ACC112 (cell line): Measurements from ENCODE around the gene TMEM88.

Experiments used
- H2AFZ ChIP-seq: fragments of 200-600 bp; sonication (generic); one replicate; pipeline ENCODE4 v1.6.0; 2017; ENCODE audit warnings: antibody characterized with exemption, low read length; ENCODE audit not compliant: unreplicated experiment
- H3K27ac ChIP-seq: fragments of 200-600 bp; sonication (generic); 2 replicates; pipeline ENCODE4 v1.5.1; 2014; ENCODE audit warnings: low read depth, mild to moderate bottlenecking, antibody characterized with exemption, low read length, moderate library complexity
- H3K27me3 ChIP-seq: fragments of 200-600 bp; sonication (generic); 2 replicates; pipeline ENCODE4 v1.6.1; 2014; ENCODE audit warnings: mild to moderate bottlenecking, antibody characterized with exemption, low read length, moderate library complexity, mixed read lengths; ENCODE audit not compliant: insufficient read depth
- H3K36me3 ChIP-seq: fragments of 200-600 bp; sonication (generic); 2 replicates; pipeline ENCODE4 v1.6.1; 2016; ENCODE audit warnings: mild to moderate bottlenecking, antibody characterized with exemption, low read length, moderate library complexity, mixed read lengths; ENCODE audit not compliant: insufficient read depth
- H3K4me1 ChIP-seq: fragments of 200-600 bp; sonication (generic); one replicate; pipeline ENCODE4 v1.6.1; 2016; ENCODE audit warnings: low read length, mixed read lengths; ENCODE audit not compliant: insufficient read depth, unreplicated experiment, control insufficient read depth
- H3K4me3 ChIP-seq: fragments of 200-600 bp; sonication (generic); 2 replicates; pipeline ENCODE4 v1.5.1; 2014; ENCODE audit warnings: mild to moderate bottlenecking, low read depth, low read length
- H3K79me2 ChIP-seq: fragments of 200-600 bp; sonication (generic); one replicate; pipeline ENCODE4 v1.6.0; 2016; ENCODE audit warnings: low read length; ENCODE audit not compliant: control insufficient read depth, unreplicated experiment, insufficient read depth

The TMEM88 gene

GRCh38 chr17:7881276-7882054, 26.6 kb downstream of the TMEM88 start:
- Histone ChIP-seq H2AFZ (no peak overlapping the region), H3K79me2 (peaks cover 9% of the 10 kb centered on the region), H3K4me1 (peaks cover 32% of the 10 kb centered on the region), H3K4me3 (no peak overlapping the region), H3K27ac (no peak overlapping the region), H3K27me3 (no peaks in the 10 kb centered on the region), H3K36me3 (0 out of 2 replicates have a peak, but pooled peaks cover 6% of the 10 kb centered on the region)

GRCh38 chr17:7882068-7882467, 27.2 kb downstream of the TMEM88 start:
- Histone ChIP-seq H3K4me1 (peaks cover 32% of the 10 kb centered on the region), H2AFZ (no peak overlapping the region), H3K79me2 (peaks cover 9% of the 10 kb centered on the region), H3K27me3 (no peaks in the 10 kb centered on the region), H3K36me3 (0 out of 2 replicates have a peak, but pooled peaks cover 6% of the 10 kb centered on the region), H3K4me3 (no peak overlapping the region), H3K27ac (no peak overlapping the region)

DNA sequence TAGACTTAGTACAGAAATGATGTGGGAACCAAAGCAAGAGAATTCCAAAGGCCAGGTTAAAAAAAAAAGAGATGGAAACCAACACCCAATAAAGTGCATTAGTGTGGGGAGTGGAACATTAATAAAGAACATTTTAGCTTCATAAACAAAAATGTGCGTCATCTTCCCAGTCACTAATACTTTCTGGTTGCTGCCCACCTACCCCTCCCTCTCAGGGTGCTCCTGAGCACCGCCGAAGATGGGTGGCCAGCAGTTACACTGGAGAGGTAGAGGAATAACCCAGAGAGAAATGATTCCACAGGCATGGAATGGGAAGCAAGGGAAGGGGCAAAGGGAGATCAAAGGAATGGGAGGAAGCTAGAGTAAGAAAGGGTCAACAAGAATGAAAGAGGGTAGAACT, 27.8 kb downstream of the TMEM88 start:
- no peak overlapping the region for H2AFZ ChIP-seq
- H3K4me1 ChIP-seq = peaks cover 32% of the 10 kb centered on the region
- 0 out of 2 replicates have a peak, but pooled peaks cover 6% of the 10 kb centered on the region for H3K36me3 ChIP-seq
- H3K27ac ChIP-seq = peak overlapping the region; percentile 52; the same call in 1 of the 2 replicates
- H3K79me2 ChIP-seq = peaks cover 9% of the 10 kb centered on the region
- no peaks in the 10 kb centered on the region for H3K27me3 ChIP-seq
- peak overlapping the region; percentile 76 for H3K4me3 ChIP-seq

DNA sequence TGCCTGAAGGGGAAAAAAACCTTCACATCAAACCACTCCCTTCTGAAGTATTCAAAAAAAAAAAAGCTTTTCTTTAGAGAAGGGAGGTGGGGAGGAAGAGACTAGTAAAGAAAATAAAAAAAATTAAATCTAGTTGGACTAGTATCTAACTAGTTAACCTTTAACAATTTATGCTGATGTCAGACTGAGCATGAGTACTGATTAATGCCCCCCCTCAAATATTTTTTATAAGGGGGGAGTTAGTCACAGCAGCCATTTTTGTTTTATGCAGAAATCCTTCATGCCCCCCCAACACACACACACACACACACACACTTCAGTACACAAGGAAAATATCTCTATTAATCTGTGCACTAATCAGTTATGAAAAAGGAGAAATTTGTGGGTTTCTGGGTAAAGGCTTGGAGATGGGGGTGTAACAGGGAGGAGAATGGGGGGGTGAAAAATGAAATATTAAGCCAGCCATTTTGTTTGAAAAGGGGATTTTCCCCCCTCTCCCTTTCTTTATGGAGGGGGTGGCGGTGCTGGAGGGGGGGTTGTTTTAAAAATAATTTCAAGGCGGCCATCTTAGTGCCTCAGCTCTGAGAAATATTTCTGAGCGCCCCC, 29.0 kb downstream of the TMEM88 start:
- Histone ChIP-seq H3K36me3 (0 out of 2 replicates have a peak, but pooled peaks cover 6% of the 10 kb centered on the region), H3K79me2 (peaks cover 20% of the 10 kb centered on the region), H2AFZ (peak overlapping the region; percentile 76), H3K4me3 (peak overlapping the region; percentile 76), H3K27ac (peak overlapping the region; percentile 52), H3K4me1 (peaks cover 44% of the 10 kb centered on the region), H3K27me3 (no peaks in the 10 kb centered on the region)

GRCh38 chr17:7884581-7885366, 29.9 kb downstream of the TMEM88 start:
- Histone ChIP-seq H2AFZ (no peak overlapping the region), H3K4me1 (peaks cover 50% of the 10 kb centered on the region), H3K27me3 (no peaks in the 10 kb centered on the region), H3K27ac (peak overlapping the region; percentile 83; the same call in 1 of the 2 replicates), H3K79me2 (peaks cover 28% of the 10 kb centered on the region), H3K36me3 (0 out of 2 replicates have a peak, but pooled peaks cover under 1% of the 10 kb centered on the region), H3K4me3 (peak overlapping the region; percentile 91)

DNA sequence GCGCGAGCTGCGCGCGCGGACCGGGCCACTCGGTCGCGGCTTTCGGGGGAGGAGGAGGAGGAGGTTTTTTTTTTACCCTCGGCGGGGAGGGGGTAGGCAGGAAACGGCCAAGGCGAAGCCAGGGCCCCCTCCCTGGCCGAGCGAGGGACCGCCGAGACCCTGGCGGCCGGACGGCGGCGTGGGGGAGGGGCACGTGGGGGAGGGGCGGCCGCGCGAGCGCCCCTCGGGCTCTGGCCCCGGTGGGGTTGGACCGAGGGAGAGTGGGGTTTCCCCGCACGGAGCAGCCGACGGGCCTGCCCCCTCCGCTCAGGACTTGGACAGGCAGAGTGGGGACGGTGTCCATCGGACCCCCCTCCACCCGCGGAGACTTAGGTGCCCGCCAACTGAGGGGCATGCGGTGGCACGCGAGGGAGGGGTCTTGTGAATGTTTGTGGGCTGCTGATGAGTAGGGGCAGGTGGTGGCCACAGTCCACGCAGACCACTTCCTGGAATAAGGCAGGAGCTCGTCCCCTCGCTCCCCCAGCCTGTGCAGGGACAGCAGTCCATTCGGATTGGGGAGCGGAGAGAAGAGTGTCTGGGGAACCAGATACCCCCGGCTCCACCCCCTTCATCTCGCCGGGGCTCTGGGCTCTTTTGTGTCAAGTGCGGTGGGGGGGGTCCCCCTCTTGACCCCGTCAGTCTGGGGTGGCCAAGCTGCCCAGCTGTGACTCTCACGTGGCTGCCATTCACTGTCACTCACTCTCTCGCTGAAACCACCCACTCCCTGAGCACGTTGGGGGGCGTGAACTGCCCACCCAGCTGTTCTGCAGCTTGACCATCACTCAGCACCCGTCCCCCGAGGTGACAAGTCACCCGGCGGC, 30.7 kb downstream of the TMEM88 start:
- peak overlapping the region; percentile 83 for H3K27ac ChIP-seq
- H3K79me2 ChIP-seq = peaks cover 30% of the 10 kb centered on the region
- H3K36me3 ChIP-seq = no peaks in the 10 kb centered on the region
- peaks cover 52% of the 10 kb centered on the region for H3K4me1 ChIP-seq
- H3K27me3 ChIP-seq = no peaks in the 10 kb centered on the region
- peak overlapping the region; percentile 91 for H3K4me3 ChIP-seq
- no peak overlapping the region for H2AFZ ChIP-seq

DNA sequence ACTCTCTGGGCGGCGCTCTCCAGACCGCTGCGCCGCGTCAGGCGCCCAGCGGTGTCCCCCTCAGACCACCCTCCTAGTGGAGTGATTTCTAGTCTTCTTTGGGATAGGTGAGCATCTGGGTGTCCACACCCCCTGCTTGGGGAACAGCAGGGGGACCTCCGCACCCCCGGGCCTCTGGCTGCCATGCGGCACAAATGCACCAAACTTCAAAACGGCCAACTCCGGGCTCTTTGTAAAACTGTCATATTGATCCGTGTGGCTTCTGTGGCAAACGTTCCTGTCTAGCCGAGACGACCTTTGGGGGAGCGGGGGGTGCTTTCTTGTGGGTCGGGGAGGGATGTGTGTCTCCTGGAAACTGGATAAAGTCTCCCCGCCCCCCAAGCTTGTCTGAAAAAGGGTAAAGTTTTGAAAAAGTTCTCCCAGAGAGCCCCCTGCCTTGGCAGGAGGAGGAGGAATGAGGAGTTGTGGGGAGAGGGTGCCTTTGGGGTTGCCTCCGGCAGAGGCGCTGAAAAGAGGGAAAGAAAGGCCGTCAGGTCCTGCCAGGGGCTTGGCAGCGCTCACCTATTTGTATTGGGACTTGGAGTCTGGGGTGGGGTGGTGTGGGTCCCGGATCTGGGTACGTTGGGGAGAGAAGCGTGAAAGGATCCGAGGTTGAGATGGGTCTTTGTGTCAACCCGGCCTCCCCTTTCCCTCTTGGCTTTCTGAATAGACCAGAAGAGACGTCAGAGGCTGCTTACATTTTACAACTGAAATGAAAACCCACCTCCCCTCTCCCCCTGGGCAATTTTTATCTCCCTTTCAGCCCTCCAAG, 31.6 kb downstream of the TMEM88 start:
- Histone ChIP-seq H3K27ac (peak overlapping the region; percentile 83), H3K27me3 (no peaks in the 10 kb centered on the region), H3K4me1 (peaks cover 44% of the 10 kb centered on the region), H3K4me3 (peak overlapping the region; percentile 91), H3K36me3 (no peaks in the 10 kb centered on the region), H2AFZ (no peak overlapping the region), H3K79me2 (peaks cover 30% of the 10 kb centered on the region)

DNA sequence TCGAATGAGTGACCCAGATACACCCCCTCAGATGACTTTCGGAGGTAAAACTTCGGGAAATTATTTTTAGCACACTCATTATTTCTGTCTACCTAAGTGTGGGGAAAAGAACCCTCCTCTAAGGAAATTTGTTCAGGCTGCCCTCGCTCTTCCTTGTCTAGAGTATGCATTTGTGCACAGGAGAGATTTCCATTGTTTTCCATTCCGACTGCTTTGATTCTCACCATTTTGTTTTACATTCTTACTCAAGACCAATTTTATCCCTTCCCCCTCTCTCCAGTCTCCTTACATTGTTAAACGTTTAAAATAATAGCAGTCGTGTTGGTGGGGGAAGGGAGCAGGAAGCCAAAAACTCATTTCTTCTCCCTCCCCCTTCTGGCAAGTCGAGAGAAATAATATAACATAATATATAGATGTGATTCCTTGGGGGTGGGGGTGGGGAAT, 32.2 kb downstream of the TMEM88 start:
- no peaks in the 10 kb centered on the region for H3K36me3 ChIP-seq
- H3K27me3 ChIP-seq = no peaks in the 10 kb centered on the region
- H3K4me1 ChIP-seq = peaks cover 39% of the 10 kb centered on the region
- no peak overlapping the region for H2AFZ ChIP-seq
- peaks cover 30% of the 10 kb centered on the region for H3K79me2 ChIP-seq
- peak overlapping the region; percentile 91 for H3K4me3 ChIP-seq
- peak overlapping the region; percentile 83 for H3K27ac ChIP-seq

DNA sequence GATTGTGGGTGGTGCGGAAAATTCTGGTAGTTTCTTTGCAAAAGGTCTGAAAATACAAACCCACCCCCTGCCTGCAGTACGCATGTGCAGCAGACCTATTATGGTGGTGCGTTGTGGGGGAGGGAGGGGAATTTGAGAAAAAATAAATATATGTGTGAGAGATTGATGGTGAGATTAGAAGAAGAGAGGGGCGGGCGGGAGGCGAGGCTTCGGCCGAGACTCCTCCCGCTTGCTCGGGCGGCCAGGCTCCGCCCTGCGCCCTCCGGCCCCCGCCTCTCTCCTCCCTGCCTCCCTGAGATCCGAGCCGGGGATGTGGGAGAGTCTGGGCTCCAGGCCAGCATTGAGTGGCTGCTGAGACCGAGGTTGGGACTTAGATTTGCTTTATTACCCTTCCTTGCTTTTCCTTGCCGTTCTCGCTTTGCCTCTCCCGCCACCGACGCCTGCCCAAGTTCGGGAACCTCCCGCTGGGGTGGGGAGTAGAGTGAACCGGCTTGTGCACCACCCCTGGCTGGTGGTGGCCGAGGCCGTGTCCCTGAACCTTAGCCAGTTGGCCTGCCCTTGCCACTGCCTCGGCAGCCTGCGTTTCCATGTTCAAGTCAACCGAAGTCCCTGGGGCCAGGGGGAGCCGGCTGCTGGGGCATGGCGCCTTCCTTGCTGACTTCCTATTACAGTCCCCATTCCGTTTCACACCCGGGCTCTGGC, 32.8 kb downstream of the TMEM88 start:
- H3K27ac ChIP-seq = peak overlapping the region; percentile 83
- no peaks in the 10 kb centered on the region for H3K36me3 ChIP-seq
- H3K4me1 ChIP-seq = peaks cover 33% of the 10 kb centered on the region
- H3K27me3 ChIP-seq = no peaks in the 10 kb centered on the region
- peak overlapping the region; percentile 91 for H3K4me3 ChIP-seq
- H2AFZ ChIP-seq = no peak overlapping the region
- peaks cover 30% of the 10 kb centered on the region for H3K79me2 ChIP-seq
